ENCODE measurements around the gene GNG14.
A peak's percentile ranks its signal among the peaks of the same experiment; 100 is the strongest.
"Not testable (repeated sequence)": the region's sequence is repeated elsewhere in the genome, so short reads cannot be mapped to it uniquely, and the experiment has no call there.

GNG14 gene

DNA sequence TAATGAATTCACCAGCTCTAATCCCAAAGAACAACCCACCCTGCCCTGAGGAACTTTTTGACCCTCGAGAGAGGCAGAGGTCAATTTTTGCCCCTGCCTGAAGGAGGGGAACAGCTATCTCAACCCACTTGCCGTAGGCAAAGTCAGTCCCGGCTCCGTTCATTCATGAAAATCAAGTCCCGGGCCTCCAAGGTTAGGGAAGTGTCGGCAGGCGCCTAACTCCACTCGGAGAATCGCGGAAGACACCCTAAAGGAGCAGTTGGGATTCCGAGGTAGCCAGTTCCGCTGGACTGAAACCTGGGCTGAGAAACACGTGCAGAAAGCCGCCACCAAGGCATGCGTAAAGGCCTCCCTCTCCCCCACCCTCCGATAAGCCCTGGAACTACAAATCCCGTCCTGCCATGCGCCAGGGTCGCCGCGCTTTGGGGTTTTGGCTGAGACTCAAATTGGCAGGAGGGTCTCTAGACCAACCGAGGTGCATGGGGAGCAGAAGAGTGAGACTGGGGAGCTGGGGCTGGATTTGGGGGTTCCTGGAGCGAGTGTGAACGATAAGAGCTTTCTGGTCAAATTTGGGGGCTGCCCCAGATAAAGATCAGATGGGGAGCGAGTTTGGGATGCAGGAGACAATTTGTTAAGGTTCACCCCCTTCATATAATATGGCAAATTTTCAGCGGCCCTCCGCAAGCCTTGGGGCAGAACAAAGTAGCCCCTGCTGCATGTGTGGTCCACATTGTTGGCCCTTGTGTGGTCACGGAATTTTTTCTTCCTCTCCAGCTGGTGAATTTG is 36.0 kb downstream of the GNG14 start, which contains the start of gene TNPO2:
Gene TNPO2 (minus strand): TSS at position 292 of the 786 bp plus-strand sequence. CDS start 2,955 bp downstream, outside the sequence.
- DNase-seq (ENCODE audit: low spot score): peak; percentile 65

DNA sequence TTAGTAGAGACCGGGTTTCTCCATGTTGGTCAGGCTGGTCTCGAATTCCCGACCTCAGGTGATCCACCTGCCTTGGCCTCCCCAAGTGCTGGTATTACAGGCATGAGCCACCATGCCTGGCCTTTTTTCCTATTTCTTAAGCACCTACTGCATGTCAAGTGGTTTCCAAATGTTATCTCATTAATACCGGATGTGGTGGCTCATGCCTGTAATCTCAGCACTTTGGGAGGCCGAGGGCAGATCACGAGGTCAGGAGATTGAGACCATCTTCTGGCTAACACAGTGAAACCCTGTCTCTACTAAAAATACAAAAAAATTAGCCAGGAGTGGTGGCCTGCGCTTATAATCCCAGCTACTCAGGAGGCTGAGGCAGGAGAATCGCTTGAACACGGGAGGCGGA is 37.8 kb downstream of the GNG14 start:
- DNase-seq (ENCODE audit: low spot score): not testable (repeated sequence)

GRCh38 chr19:12726988-12727316 is 39.2 kb downstream of the GNG14 start:
- DNase-seq (ENCODE audit: low spot score): no peak

- DNase-seq (ENCODE audit: low spot score): no peak
Observed at GRCh38 chr19:12727745-12728433, 40.1 kb downstream of the GNG14 start.

DNA sequence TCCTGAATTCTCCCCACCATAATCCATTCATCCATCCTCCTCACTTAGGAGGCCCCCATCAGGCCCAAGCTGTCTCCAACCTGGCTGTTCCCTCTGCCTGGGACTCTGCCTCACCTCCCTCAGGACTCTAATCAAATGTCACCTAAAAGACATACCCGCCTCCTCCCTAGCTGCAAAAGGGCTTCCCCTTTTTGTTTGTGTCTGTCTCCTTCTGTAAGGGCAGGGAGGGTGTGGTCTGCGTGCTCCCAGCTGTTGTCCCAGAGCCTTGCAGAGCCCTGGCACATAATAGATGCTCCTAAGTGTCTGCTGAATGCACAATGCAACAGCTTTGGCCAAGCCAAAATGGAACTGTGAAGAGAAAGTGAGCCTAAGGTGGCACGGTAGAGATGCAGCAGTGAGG is 42.3 kb downstream of the GNG14 start:
- no peak for DNase-seq (ENCODE audit: low spot score)

GRCh38 chr19:12731337-12731736 is 43.5 kb downstream of the GNG14 start:
- DNase-seq (ENCODE audit: low spot score): no peak

GRCh38 chr19:12733369-12734214 is 45.8 kb downstream of the GNG14 start:
- peak; percentile 75 for DNase-seq (ENCODE audit: low spot score)

DNA sequence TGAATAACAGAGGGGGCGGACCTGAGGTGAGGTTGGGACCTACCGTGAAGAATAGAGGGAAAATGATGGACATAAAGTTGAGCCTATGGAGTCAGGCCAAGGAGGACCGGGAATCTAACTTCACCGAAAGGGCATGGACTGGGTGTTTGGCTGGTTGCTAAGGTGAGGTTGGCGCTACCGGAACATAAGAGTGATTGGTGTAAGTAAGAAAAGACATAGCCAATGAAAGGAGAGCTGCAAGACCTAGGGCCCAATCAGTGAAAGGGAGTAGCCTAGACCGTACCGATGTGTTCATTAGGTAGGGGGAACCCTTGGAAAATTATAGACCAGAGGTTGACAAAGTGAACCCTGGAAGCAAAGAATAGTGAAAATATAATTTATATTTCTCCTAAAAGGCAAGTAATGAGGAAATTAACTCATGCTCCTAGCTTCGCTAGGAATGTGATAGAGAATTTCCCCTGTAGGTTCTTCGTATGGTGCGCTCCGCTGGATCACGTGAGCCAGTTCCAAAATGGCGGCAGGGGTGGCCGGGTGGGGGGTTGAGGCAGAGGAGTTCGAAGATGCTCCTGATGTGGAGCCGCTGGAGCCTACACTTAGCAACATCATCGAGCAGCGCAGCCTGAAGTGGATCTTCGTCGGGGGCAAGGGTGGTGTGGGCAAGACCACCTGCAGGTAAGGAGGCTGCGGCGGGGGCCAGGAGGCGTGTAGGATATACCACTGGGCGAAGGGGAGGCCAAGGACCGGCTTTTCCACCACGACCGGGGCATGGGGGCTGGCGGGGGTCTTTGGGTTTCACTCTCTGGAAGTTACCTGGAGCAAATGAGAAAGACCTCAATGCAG is 49.4 kb downstream of the GNG14 start, which contains the start of gene GET3:
Gene GET3 (plus strand): TSS at position 503 of the 840 bp plus-strand sequence. CDS start 9 bp downstream, at position 512.
- peak; percentile 95 for DNase-seq (ENCODE audit: low spot score)

- no peak for DNase-seq (ENCODE audit: low spot score)
Observed at GRCh38 chr19:12737835-12738351, 50.1 kb downstream of the GNG14 start.
